ENCODE results near the gene HMGN5.
A peak's percentile ranks its signal among the peaks of the same experiment; 100 is the strongest.

The HMGN5 gene

DNA sequence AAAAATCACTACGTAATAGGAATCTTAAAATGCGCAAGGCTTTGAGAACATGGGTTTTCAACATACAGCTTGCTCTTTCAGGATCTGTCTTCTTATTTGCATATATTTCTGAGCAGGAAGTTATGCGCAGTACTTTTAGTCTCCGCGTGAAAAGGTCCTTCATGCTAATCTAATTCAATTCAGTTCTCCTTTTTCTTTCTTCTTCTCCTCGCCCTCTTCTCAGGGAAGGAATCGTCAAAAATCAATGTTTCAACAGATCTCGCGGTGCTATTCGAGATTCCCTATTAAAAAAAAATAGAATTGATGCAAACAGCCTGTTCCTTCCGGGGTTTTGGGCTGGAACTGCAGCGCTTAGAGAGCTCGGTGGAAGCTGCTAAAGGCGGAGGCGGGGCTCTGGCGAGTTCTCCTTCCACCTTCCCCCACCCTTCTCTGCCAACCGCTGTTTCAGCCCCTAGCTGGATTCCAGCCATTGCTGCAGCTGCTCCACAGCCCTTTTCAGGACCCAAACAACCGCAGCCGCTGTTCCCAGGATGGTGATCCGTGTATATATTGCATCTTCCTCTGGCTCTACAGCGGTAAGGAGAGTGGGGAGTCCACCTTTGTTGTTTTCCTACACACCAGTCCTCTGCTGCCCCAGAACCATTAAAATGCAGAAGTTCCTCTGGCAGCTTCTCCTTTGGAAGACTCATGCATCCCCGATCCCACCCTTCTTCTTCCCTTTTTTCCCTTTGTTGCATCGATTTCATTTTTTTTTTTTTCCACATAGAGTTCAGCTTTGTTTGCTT, at the start of gene HMGN5, which contains the start of gene SH3BGRL:
TSS of gene HMGN5 (minus strand) at position 243 of the 785 bp plus-strand sequence. CDS start 80,364 bp downstream, outside the sequence.
TSS of gene SH3BGRL (plus strand) at position 432 of the 785 bp plus-strand sequence. CDS start at position 531, 99 bp downstream.
- peak; percentile 92 for DNase-seq (ENCODE audit: low read depth)

- DNase-seq (ENCODE audit: low read depth) = no peak
These were observed 40.0 kb upstream of the HMGN5 start for GRCh38 chrX:81241753-81242152.

GRCh38 chrX:81240701-81241331, 39.1 kb upstream of the HMGN5 start:
- DNase-seq (ENCODE audit: low read depth) = no peak

DNA sequence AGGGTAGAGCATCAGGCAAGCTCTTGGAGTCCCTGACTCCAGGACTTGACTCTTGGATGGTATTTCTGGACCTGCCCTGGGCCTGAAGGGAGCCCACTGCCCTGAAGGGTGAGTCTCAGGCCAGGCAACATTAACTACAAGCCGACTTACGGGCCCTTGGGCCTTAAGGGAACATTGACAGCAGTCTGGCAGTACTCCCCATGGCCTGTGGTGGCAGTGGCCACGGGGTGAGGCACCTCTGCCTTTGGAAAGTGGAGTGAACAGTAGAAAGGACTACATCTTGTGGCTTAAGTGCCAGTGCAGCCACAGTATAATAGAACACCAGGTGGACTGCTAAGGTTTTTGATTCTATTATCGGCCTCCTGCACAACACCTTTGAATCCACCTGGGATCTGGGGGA, 36.5 kb upstream of the HMGN5 start:
- no peak for DNase-seq (ENCODE audit: low read depth)

DNA sequence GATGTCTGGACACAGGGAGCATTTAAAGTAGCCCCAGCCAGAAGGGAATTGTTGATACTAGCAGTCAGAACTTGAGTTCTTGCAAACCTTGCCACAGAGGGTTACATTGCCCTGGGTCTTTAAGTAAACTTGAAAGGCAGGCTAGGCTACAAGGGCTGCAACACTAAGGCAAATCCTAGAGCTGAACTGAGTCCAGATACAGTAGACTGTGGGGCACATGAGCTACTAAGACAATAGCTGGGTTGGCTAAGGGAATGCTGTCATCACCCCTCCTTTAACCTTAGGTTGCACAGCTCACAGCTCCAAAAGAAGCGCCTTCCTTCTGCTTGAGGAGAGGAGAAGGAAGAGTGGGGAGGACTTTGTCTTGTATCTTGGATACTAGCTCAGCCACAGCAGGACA, 35.8 kb upstream of the HMGN5 start:
- no peak for DNase-seq (ENCODE audit: low read depth)

- DNase-seq (ENCODE audit: low read depth) = no peak
These were observed 30.5 kb upstream of the HMGN5 start for GRCh38 chrX:81232218-81232617.

GRCh38 chrX:81231476-81231875, 29.8 kb upstream of the HMGN5 start:
- no peak for DNase-seq (ENCODE audit: low read depth)

DNA sequence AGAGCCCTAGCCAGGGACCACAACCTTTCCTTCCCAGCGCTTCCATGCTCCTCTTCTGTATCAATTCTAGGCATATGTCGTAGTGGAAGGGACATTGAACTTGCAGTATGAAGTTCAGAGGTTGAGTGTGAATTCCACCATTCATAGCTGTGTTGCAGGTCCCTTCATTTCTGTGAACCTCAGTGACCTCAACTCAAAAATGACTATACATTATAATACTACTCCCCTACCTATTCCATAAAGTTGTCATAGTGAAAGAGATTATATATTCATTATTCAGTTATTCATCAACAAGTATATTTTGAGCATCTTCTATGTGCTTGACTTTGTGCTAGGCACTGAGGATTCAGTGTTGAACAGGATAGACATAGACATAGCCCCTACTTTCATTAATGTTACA, 28.2 kb upstream of the HMGN5 start:
- DNase-seq (ENCODE audit: low read depth) = no peak

DNA sequence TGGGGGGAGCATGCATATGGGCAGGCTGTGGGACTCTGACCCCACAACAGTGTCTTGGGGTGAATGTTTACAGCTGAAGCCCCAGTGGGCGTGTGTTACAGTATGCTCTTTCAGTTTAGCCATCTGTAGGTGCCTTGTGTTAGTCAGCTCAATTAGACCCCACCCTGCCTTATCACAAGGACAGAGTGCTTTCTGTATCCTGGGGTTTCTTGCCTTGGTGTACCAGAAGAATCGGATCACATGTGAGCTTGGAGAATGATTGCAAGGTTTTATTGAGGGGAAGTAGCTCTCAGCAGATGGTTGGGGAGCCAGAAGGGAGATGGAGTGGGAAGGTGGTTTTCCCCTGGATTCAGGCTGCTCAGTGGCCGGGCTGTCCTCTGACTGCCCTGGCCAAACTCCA, 27.5 kb upstream of the HMGN5 start:
- DNase-seq (ENCODE audit: low read depth) = no peak

GRCh38 chrX:81215685-81216084, 14.0 kb upstream of the HMGN5 start:
- no peak for DNase-seq (ENCODE audit: low read depth)

DNA sequence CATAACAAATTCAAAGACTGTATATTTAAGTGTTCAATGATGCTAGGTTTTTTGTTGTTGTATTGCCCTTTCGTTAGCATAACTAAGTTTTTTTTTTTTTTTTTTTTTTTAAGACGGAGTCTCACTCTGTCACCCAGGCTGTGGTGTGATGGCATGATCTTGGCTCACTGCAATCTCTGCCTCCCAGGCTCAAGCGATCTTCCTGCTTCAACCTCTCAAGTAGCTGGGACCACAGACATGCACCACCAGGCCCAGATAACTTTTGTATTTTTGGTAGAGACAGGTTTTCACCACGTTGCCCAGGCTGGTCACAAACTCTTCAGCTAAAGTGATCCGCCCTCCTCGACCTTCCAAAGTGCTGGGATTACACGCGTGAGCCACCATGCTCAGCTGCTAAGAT, 7.2 kb upstream of the HMGN5 start:
- DNase-seq (ENCODE audit: low read depth) = no peak

DNA sequence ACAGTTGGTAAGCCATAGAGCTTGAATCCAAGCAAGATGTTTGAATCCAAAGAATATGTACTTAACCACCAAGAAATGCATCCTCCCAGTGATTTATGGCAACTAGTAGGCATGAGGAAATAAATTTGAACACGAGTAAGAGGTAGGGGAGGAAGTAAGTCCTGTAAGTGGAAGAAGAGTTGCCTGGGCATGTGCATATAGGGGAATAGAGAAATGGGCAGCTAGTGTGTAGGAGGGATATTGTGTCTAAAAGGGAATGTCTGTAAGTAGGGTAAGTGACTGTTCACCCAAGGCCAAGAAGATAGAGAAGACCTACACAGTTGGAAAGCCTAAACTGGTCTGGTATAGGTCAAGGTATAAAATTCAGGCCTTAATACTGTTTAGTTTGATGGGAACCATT, 4.8 kb upstream of the HMGN5 start:
- DNase-seq (ENCODE audit: low read depth) = no peak

DNA sequence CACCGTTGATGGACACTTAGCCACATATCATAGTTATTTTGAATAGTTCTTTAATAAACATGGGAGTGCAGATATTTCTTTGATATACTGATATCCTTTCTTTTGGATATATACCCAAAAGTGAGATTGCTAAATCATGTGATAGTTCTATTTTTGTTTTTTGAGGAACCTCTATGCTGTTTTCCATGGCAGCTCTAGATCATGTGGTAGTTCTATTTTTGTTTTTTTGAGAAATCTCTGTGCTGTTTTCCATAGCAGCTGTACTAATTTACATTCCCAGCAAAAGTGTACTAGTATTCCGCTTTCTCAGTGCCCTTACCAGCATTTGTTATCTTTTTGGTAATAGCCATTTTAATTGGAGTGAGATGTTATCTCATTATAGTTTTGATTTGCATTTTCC, 3.8 kb upstream of the HMGN5 start:
- no peak for DNase-seq (ENCODE audit: low read depth)

DNA sequence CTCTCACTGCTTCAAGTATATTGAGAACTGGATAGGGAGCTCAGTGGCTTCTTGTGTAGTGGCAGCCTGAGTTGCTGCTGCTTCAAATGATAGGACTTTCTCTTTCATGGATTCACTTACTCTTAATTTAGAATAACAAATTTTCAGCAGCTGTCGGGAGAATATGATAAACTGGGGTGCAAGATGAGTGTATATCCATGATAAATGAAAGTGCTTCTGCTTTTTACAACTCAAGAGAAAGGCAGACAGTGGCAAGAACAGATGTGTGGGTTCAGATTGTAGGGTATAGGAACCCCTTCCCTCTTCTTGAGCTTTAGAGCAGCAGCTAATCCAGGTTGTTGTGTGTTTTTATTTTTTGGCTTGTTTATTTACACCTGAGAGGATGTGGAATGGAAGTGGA, 1.2 kb upstream of the HMGN5 start:
- no peak for DNase-seq (ENCODE audit: low read depth)

- peak; percentile 20 for DNase-seq (ENCODE audit: low read depth)
These were observed 725 bp upstream of the HMGN5 start for GRCh38 chrX:81202456-81202819.

- peak; percentile 17 for DNase-seq (ENCODE audit: low read depth)
These were observed 642 bp downstream of the HMGN5 start for GRCh38 chrX:81201071-81201470.

DNA sequence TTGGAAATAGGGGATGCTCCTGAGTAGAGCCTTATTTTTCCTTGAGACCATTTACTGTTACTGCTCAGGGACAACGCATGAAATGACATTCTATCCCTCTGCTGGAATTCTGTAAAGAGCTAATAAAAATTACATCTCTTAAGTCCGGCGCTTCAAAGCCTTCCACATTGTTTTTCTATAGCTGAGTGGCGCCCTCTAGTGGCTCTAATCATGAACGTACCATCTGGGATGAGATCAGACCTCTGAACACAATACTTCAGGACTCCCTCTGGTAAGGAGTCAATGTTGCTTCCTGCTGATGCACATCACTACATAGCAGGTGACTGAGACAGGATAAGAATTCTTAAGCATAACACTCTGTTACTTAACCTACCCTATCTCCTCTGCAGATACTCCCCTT, 6.0 kb downstream of the HMGN5 start:
- DNase-seq (ENCODE audit: low read depth) = peak; percentile 57

DNA sequence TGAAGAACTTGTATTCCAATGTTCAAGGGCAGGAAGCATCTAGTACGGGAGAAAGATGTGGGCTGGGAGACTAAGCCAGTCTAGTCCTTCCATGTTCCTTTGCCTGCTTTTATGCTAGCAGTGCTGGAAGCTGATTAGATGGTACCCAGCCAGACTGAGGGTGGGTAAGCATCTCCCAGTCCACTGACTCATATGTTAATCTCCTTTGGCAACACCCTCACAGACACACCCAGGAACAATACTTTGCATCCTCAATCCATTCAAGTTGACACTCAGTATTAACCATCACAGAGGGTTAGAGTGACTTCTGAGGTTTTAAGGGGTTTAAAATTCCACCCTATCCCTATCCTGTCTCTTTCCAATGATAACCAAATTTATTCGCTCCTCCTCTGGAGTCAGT, 6.5 kb downstream of the HMGN5 start:
- no peak for DNase-seq (ENCODE audit: low read depth)

- DNase-seq (ENCODE audit: low read depth) = peak; percentile 38
These were observed 27.4 kb downstream of the HMGN5 start for GRCh38 chrX:81174286-81174685.

GRCh38 chrX:81168391-81168790, 33.3 kb downstream of the HMGN5 start:
- no peak for DNase-seq (ENCODE audit: low read depth)

DNA sequence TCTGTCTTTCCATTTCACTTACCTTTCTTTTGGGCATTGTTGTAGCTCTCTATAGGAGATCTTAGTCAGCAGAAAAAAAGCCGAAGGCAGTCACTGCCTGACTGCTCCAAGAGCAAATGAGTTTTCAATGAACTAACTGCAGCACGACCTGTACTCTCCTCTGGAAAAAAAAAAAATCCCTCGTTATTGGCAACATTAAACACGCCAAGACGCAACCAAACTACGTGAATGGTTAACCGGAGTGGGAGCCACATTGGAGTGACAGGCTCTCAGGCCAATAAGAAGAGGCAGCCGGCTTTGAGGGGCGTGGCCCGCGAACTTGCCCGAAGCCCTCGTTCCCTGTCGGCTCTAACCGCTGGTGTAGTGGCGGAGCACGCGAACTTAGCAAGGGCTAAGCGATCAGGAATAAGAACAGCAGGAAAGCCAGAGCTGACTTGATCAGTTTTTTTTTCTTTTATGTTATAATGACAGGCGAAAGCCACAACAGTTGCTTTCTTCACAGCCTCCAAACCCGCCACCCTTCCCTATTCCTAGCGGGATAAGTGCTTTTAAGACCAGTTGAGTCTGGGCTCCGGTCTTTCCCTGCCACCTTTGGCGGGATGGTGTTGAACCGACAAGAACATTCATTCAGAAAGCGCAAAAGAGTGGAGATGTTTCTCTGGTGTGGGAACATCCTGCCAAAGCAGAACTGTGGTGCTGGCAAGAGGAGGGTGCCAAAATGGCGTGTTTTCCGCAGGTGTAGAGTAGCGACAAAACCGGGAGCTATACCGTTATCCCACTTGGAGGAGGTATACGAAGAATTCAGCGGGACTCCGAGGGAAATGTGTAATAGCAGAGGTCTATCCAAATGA, 80.0 kb downstream of the HMGN5 start:
- DNase-seq (ENCODE audit: low read depth) = peak; percentile 86

DNA sequence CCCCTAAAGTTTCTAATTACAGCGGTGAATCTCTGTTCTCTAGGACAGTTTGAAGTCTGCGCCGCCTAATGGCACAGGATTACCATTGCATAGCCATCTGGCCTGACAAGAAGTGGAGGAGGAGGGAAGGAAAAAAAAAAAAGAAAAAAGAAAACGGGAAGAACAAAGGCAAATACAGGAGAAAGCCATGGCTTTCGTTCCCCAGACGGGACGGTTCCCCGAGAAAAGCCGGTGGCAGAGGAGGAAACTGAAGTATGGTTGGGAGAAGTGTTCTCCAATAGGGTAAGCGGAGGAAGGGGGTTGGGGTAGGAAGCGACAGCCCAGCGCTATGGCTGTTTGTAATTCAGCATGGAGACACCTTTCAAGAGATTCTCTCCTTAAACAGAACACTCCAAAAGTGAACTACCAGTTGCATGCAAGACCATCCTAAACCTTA, 80.8 kb downstream of the HMGN5 start:
- DNase-seq (ENCODE audit: low read depth) = peak; percentile 57
